ENCODE data around the gene TTC7B.

TTC7B gene

DNA sequence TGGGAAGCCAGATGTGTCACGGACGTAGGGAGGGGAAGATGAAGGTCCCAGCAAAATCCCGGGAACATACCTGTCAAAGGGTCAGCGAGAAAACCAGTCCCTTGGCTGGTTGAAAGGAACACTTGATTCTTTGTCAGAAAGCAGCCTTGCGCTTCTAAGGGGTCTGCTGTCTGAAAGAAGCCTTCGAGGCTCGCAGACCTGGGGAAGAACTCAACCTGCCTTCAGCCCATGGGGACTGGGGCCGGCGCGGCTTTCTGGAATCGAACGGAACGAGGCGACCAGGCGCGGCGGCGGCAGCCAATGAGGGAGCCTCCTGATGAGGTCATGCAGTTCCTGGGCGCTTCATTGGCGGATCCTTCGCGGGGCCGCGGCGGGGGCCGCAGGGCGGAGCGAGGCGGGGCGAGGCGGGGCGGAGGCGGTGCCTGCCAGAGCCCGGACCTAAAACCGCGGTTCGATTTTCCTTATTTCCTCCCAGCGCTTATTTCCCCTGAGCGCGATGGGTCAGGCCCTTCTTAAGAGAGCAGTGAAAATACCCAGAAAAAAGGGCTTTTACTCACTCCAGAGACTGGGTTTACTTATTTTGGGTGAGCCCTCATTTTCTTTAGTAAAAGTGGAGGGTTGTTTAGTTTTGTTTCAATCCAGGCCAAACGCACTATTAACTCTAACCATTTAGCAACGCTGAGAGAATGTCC is 11.8 kb upstream of the TTC7B start:
- TF ChIP-seq, protein P1, sequence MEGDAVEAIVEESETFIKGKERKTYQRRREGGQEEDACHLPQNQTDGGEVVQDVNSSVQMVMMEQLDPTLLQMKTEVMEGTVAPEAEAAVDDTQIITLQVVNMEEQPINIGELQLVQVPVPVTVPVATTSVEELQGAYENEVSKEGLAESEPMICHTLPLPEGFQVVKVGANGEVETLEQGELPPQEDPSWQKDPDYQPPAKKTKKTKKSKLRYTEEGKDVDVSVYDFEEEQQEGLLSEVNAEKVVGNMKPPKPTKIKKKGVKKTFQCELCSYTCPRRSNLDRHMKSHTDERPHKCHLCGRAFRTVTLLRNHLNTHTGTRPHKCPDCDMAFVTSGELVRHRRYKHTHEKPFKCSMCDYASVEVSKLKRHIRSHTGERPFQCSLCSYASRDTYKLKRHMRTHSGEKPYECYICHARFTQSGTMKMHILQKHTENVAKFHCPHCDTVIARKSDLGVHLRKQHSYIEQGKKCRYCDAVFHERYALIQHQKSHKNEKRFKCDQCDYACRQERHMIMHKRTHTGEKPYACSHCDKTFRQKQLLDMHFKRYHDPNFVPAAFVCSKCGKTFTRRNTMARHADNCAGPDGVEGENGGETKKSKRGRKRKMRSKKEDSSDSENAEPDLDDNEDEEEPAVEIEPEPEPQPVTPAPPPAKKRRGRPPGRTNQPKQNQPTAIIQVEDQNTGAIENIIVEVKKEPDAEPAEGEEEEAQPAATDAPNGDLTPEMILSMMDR (IDR thresholded peaks at IDR 0.05): no peak

DNA sequence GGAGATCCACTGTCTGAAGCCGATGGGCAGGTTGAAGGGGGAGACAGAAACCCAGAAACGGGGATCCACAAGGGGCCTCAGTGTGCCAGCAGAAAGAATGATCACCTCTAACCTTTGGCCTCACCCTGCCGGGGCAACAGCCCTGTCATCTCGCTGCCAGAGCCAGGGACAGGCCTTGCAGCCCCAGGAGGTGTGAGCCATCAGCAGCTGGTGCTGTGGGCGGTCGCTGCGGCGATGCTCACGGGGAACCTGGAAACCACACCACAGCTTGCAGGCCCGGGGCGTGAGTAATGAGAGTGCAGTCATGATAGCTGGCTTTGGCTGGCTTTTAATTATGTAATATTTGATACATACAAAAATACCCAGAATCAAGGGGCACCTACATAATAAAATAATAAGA is 4.7 kb upstream of the TTC7B start:
- TF ChIP-seq, protein P1 (IDR thresholded peaks at IDR 0.05): no peak

DNA sequence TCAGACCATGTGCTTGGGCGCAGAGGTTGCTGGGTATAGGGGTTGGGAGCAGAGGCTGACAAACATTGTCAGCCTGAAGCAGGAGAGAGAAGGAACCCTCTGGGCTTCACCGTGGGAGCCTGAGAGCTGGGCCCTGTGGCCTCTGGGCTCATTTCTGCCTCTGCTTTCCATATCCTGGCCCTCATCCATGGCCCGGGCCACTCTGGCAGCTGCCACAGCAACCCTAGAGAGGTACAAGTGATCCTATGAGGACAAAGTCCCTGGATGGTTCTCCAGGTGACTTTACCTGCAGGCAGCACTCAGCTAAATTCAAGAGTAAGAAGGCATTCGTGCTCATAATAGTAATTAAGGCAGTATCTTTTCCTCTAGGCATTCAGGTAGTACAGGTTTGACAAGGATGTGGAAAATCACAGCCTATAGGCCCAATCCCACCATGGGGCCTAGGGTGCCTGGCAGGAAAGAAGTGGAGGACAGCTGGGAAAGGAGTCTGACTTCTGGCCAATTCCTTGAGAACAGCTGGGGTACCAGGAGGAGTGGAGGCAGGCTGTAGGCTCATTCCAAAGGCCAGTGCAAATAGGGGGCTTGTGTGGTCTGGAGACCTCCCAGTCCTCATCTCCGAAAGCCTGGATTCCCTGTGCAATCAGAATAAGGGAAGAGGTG is 3.6 kb upstream of the TTC7B start:
- TF ChIP-seq, protein P1 (IDR thresholded peaks at IDR 0.05): no peak

DNA sequence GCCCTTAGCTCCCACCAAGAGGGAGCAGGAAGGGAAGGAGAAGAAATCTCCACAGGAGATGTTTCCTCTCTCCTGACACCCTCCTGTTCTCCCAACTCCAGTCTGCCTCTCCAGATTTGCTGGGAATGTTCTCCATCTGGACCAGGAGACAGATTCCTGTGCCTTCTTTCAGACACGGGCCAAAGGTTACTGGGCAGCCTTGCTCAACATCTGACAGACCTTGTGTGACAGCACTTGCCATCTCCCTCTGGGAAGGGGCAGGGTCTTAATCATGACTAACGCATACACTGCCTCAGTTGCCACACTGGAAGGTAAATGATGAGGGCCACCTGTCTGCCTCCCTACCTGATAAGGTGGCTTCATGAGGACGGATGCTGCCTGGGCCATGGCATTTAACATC is 2.5 kb upstream of the TTC7B start:
- TF ChIP-seq, protein P1 (IDR thresholded peaks at IDR 0.05): no peak

DNA sequence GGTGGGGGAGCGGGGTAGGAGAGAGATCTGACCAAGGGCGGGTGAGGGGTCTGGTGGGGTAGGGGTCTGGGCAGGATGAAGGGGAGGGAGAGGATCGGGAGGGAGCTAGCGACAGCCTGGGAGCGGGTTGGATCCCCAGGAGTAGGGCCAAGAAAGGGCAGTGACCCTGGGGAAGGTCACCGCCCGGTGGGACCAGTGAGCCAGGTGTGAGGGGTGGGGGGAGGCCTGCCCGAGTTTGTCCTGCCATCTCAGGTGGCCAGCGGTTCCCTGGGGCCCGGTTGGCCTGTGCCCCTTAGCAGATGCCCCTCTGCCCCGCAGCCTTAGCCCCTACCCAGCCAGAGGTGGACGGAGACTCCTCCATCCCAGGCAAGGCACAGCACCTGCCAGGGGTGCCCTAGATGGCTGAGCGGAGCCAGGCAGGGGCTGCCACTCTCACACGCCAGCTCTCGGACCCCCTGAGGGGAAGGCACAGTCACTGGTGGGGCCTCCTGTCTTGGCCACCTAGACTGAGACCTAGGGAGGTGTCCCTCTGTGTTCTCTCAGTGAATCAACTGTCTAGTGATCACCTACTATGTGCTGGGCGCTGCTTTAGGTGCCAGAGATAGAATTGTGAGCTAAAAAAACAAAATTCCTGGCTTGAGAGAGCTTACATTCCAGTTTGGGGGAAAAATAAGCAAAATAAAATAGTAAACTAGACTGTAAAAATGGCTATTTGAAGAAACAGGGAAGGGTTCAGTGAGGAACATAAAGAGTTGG is 629 bp upstream of the TTC7B start:
- TF ChIP-seq, protein P1 (IDR thresholded peaks at IDR 0.05): no peak

DNA sequence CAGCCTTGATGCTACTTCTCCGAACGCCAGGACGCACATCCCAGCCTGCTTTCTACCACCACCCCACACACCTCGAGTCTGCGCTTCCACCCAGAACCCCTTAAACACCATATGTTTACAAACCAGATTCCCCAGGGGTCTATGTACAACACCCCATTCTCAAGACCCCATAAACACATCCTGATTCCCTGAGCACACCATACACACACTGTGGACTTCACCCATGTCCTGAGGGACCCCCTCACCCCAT is 733 bp downstream of the TTC7B start:
- TF ChIP-seq, protein P1 (IDR thresholded peaks at IDR 0.05): no peak

DNA sequence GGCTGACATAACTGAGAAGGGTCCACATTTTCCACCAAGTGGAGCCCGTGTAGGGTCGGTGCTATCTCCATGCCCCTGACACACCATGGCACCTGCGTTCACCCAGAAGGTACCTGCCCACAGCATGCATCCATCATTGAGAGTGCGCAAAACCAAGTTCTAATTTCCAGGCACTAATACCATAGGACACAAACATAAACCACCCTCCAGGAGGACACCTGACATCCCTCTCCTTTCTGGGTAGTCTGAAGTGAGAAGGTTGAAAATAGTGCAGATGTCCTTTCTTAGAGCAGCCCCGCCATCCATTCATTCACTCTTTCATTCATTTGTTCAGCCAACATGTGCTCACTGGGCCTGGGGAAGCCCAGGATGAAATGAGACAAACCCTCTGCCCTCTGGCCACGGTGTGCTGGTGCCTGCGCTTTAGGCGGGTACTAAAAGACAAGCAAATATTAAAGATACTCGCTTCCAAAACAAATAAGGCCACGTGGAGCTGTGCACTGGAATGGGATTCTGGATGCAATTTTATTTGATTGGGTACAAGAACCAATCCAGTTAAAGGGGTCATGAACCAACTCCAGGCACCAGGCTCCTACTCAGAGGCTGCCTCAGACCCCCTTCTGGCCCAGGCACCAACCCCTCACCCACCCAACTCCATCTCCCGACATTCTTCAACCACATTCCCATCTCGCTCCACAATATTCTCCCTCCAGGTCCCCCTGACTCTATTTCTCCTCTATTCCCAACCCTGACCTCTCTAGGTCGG is 1.2 kb downstream of the TTC7B start:
- TF ChIP-seq, protein P1 (IDR thresholded peaks at IDR 0.05): no peak

All from LNCAP (cell line).